H1 (cell line): Measurements from ENCODE around the gene ECPAS.

ENCODE experiments used
- CHD1 ChIP-seq: IDR thresholded peaks from 2 replicates; pipeline ENCODE4 v1.6.1; 2012; ENCODE audit warnings: low read depth, low read length, improper control_type of control experiment
- CREB1 ChIP-seq: IDR thresholded peaks from 2 replicates; pipeline ENCODE4 v1.6.1; 2012; ENCODE audit warnings: inconsistent platforms
- MAX ChIP-seq: IDR thresholded peaks from 2 replicates; pipeline ENCODE4 v1.6.1; 2012; ENCODE audit warnings: inconsistent platforms
- POLR2A ChIP-seq, 2 experiments: IDR thresholded peaks; 1 replicate in 1 of 2; 2 replicates in 1 of 2; pipeline ENCODE4 v1.6.1; 2011; ENCODE audit warnings: low read depth in 2 of 2, low read length in 2 of 2, mild to moderate bottlenecking in 2 of 2; ENCODE audit errors: control extremely low read depth in 1 of 2
- POLR2AphosphoS5 ChIP-seq: IDR thresholded peaks from 2 replicates; pipeline ENCODE4 v1.6.1; 2011; ENCODE audit warnings: low read depth, low read length
- RFX5 ChIP-seq: IDR thresholded peaks from 2 replicates; pipeline ENCODE4 v1.6.1; 2011; ENCODE audit warnings: low read depth, low read length, improper control_type of control experiment, borderline replicate concordance
- TF ChIP-seq, protein P1 (sequence below), 3 experiments: IDR thresholded peaks; 1 replicate in 2 of 3; 2 replicates in 1 of 3; pipeline versions ENCODE4 v1.5.1 to v1.6.1; 2011; ENCODE audit warnings: low read length in 3 of 3, mild to moderate bottlenecking in 3 of 3, inconsistent platforms in 2 of 3, low read depth in 1 of 3, moderate library complexity in 1 of 3; ENCODE audit not compliant: insufficient read depth in 1 of 3; ENCODE audit errors: control extremely low read depth in 1 of 3

- TF ChIP-seq CHD1 (no peak), POLR2A (IDR thresholded peaks at IDR 0.05; ENCODE audit: control extremely low read depth in 1 of 2, low read depth in 2 of 2, low read length in 2 of 2) (no peak), MAX (no peak), CREB1 (no peak), POLR2AphosphoS5 (no peak), RFX5 (no peak)
- TF ChIP-seq, protein P1, sequence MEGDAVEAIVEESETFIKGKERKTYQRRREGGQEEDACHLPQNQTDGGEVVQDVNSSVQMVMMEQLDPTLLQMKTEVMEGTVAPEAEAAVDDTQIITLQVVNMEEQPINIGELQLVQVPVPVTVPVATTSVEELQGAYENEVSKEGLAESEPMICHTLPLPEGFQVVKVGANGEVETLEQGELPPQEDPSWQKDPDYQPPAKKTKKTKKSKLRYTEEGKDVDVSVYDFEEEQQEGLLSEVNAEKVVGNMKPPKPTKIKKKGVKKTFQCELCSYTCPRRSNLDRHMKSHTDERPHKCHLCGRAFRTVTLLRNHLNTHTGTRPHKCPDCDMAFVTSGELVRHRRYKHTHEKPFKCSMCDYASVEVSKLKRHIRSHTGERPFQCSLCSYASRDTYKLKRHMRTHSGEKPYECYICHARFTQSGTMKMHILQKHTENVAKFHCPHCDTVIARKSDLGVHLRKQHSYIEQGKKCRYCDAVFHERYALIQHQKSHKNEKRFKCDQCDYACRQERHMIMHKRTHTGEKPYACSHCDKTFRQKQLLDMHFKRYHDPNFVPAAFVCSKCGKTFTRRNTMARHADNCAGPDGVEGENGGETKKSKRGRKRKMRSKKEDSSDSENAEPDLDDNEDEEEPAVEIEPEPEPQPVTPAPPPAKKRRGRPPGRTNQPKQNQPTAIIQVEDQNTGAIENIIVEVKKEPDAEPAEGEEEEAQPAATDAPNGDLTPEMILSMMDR (IDR thresholded peaks at IDR 0.05; ENCODE audit: control extremely low read depth in 1 of 3, insufficient read depth in 1 of 3, low read depth in 1 of 3, low read length in 3 of 3) = no peak
These were observed 131.6 kb downstream of the ECPAS start for GRCh38 chr9:111352545-111352944.
